Upper lobe of left lung (tissue), 6 donors: ENCODE results near the gene TRIM51. TPM values are rescaled to one million over a fixed set of nuclear protein-coding genes. Genes with fewer than 3 reads are reported as not detected.

ENCODE experiments used
- ATAC-seq, 2 donors: fragments of 200-7000 bp; cut with Tn5 transposase; one replicate each; pipeline ENCODE4 v1.9.1; 2022; ENCODE audit warnings: mild to moderate bottlenecking in 2 of 2, moderate library complexity in 2 of 2; ENCODE audit not compliant: low FRiP score in 2 of 2
- DNase-seq, 2 donors: peaks; one replicate each; pipeline ENCODE4 v3.0.0-alpha.2; 2019 to 2020
- H3K27ac ChIP-seq, 4 donors: fragments of 200-600 bp; sonication (generic); one replicate each; pipeline ENCODE4 v1.5.1; 2016 to 2019
- H3K27me3 ChIP-seq, 4 donors: fragments of 200-600 bp; sonication (generic); one replicate each; pipeline ENCODE4 v1.5.1; 2017 to 2019
- H3K36me3 ChIP-seq, 4 donors: fragments of 200-600 bp; sonication (generic); one replicate each; pipeline ENCODE4 v1.5.1; 2016 to 2019
- H3K4me1 ChIP-seq, 4 donors: fragments of 200-600 bp; sonication (generic); one replicate each; pipeline ENCODE4 v1.5.1; 2018 to 2019
- H3K4me3 ChIP-seq, 4 donors: fragments of 200-600 bp; sonication (generic); one replicate each; pipeline ENCODE4 v1.5.1; 2017 to 2019; ENCODE audit warnings: mild to moderate bottlenecking in 2 of 4, moderate library complexity in 1 of 4
- H3K9me3 ChIP-seq, 4 donors: fragments of 200-600 bp; sonication (generic); one replicate each; pipeline ENCODE4 v1.5.1; 2018 to 2019
- EP300 ChIP-seq, 4 donors: sonication (generic); formaldehyde crosslinking; IDR thresholded peaks; one replicate each; pipeline ENCODE4 v1.5.1; 2017; ENCODE audit warnings: antibody characterized with exemption in 4 of 4, control low read depth in 2 of 4
- POLR2A ChIP-seq, 4 donors: fragments of 450-650 bp; IDR thresholded peaks; one replicate each; pipeline ENCODE4 v1.5.1; 2016 to 2017; ENCODE audit warnings: antibody characterized with exemption in 4 of 4, mild to moderate bottlenecking in 2 of 4
- POLR2AphosphoS5 ChIP-seq, 2 donors: sonication (generic); formaldehyde crosslinking; IDR thresholded peaks; one replicate each; pipeline ENCODE4 v1.5.1; 2017; ENCODE audit warnings: antibody characterized with exemption in 2 of 2
- WGBS, 2 donors: methylation state at CpG; one replicate each; pipeline ENCODE4 v1.1.5; 2017 to 2018; 5-methylcytosine and 5-hydroxymethylcytosine counted together
- small RNA-seq, 4 donors: library from RNA; depleted of rRNA; stranded (forward); fragments of <200 nt; gene quantifications; one replicate each; pipeline ENCODE3, GENCODE V24; 2016
- total RNA-seq, 6 donors: library from RNA; depleted of rRNA in 4 of 6; stranded (reverse); fragments of >200 nt in 4 of 6; gene quantifications; one replicate each; pipeline versions ENCODE4 v1.1.0 to v1.2.1, GENCODE V29; 2016 to 2021
- TF ChIP-seq, protein P1 (sequence below), 6 experiments: fragments of 450-650 bp in 4 of 6; fragments of 200-600 bp in 2 of 6; sonication (generic) in 2 of 6; IDR thresholded peaks; one replicate each; pipeline ENCODE4 v1.5.1; 2016 to 2019; ENCODE audit warnings: antibody characterized with exemption in 6 of 6
- donor health status: DM: no; HTN: no; CAD: no; lungs with moderate emphysema.
- donor health status: DM: no; HTN: yes; CAD: no; lungs with severe emphysema.

The TRIM51 gene
- total RNA-seq, 6 donors from 2014 or later, result not detected

DNA sequence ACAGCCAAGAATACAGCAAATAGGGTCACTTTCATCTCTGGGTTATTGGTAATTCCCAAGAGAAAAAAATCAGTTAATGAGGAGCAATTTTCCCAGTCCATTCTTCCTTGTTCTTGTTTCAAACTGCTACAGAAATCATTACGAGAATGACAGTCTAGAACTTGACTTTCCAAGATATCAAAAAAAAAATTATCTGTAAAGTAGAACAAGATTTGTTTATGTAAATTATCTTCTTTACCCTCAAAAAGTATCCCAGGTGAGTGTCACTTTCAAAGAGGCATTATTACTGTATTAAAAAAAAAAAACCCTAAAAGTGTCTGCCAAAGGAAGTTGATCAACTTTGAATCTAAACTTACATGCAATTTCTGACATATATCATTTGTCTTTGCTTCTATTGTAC lies 31.4 kb downstream of the TRIM51 start, which contains the start of gene OR5W2:
Gene OR5W2 (minus strand): TSS at position 101 of the 400 bp plus-strand sequence. CDS start 0 bp downstream, at position 101.
- Histone ChIP-seq H3K27ac (no peak within 1 kb of the TSS), H3K4me3 (no peak within 1 kb of the TSS), H3K4me1 (no peaks in the 10 kb centered on the region), H3K27me3 (no peaks in the 10 kb centered on the region), H3K36me3 (no peaks in the 10 kb centered on the region), H3K9me3 (no peaks in the 10 kb centered on the region)
- no peak for TF ChIP-seq EP300 (IDR thresholded peaks at IDR 0.05)
- no peak for DNase-seq
- ATAC-seq, result no peak
- WGBS, 2 donors, result 67 to 71% methylated on average over 1 of the region's 1 CpG

DNA sequence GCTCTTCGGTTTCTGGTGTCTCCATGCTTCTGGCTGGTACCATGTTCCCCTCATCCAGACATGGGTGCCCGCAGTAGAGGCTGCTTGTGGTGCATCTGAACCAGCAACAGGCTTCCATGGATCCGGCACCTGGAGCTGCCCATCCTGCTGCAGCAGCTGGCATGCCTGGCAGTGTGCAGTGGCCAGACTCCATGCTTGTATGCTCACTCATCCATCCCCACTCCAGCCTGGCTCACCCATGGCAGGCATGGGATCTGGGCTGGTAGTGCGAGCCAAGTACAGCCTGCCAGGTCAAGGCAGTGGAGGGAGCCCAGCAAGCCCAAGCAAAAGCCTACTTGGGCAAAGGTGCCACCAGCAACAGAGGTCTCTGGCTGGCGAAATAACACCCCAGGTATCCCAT lies 37.4 kb downstream of the TRIM51 start:
- Histone ChIP-seq H3K4me1 (no peaks in the 10 kb centered on the region), H3K9me3 (peaks cover 0 to 4% (median 0%) of the 10 kb centered on the region in 4 donors), H3K36me3 (no peaks in the 10 kb centered on the region), H3K4me3 (no peak overlapping the region), H3K27ac (no peak overlapping the region), H3K27me3 (no peaks in the 10 kb centered on the region)
- no peak for ATAC-seq
- 66 to 81% methylated on average over 2 to 3 of the region's 5 CpGs for WGBS, 2 donors
- DNase-seq, result peak in 1 of 2 donors; percentile 16
- TF ChIP-seq POLR2AphosphoS5 (IDR thresholded peaks at IDR 0.05) (no peak), EP300 (IDR thresholded peaks at IDR 0.05) (no peak), POLR2A (IDR thresholded peaks at IDR 0.05) (no peak)
- TF ChIP-seq, protein P1, sequence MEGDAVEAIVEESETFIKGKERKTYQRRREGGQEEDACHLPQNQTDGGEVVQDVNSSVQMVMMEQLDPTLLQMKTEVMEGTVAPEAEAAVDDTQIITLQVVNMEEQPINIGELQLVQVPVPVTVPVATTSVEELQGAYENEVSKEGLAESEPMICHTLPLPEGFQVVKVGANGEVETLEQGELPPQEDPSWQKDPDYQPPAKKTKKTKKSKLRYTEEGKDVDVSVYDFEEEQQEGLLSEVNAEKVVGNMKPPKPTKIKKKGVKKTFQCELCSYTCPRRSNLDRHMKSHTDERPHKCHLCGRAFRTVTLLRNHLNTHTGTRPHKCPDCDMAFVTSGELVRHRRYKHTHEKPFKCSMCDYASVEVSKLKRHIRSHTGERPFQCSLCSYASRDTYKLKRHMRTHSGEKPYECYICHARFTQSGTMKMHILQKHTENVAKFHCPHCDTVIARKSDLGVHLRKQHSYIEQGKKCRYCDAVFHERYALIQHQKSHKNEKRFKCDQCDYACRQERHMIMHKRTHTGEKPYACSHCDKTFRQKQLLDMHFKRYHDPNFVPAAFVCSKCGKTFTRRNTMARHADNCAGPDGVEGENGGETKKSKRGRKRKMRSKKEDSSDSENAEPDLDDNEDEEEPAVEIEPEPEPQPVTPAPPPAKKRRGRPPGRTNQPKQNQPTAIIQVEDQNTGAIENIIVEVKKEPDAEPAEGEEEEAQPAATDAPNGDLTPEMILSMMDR (IDR thresholded peaks at IDR 0.05), result no peak

GRCh38 chr11:55936300-55936699 lies 53.2 kb downstream of the TRIM51 start, which contains the start of gene OR5I1:
OR5I1 (minus strand) TSS chr11:55936400; CDS start chr11:55936400, 0 bp downstream.
- Histone ChIP-seq H3K36me3 (no peaks in the 10 kb centered on the region), H3K9me3 (no peaks in the 10 kb centered on the region), H3K27me3 (no peaks in the 10 kb centered on the region), H3K27ac (no peak within 1 kb of the TSS), H3K4me3 (no peak within 1 kb of the TSS), H3K4me1 (no peaks in the 10 kb centered on the region)
- 58 to 73% methylated on average over 2 of the region's 2 CpGs for WGBS, 2 donors
- no peak for ATAC-seq
- no peak for TF ChIP-seq POLR2AphosphoS5 (IDR thresholded peaks at IDR 0.05)
- DNase-seq, result no peak

Small RNA genes within 50 kb of the gene (small RNA-seq; reads per million reads assigned to genes)
- 0 reads per million in 4 donors for gene AC036111.3

Other genes starting within 250 kb of the TRIM51 start
- gene OR4P4, start 248.2 kb upstream of the TRIM51 start, total RNA-seq, result not detected
- gene OR4S2, start 235.0 kb upstream of the TRIM51 start, total RNA-seq, result not detected
- gene OR4C6, start 221.1 kb upstream of the TRIM51 start, total RNA-seq, result not detected
- gene OR5D13, start 109.9 kb upstream of the TRIM51 start, total RNA-seq, result not detected
- gene OR5D14, start 87.7 kb upstream of the TRIM51 start, total RNA-seq, result not detected
- not detected for gene OR5L1, start 71.9 kb upstream of the TRIM51 start, total RNA-seq
- gene OR5D18, start 63.7 kb upstream of the TRIM51 start, total RNA-seq, result not detected
- not detected for gene OR5L2, start 56.1 kb upstream of the TRIM51 start, total RNA-seq
- not detected for gene OR5D16, start 44.5 kb upstream of the TRIM51 start, total RNA-seq
- gene OR5W2, start 31.3 kb downstream of the TRIM51 start, total RNA-seq, result not detected
- gene OR5I1, start 53.1 kb downstream of the TRIM51 start, total RNA-seq, result not detected
- not detected for gene OR10AG1, start 86.6 kb downstream of the TRIM51 start, total RNA-seq
- gene OR5F1, start 111.3 kb downstream of the TRIM51 start, total RNA-seq, result not detected
- not detected for gene OR5AS1, start 144.4 kb downstream of the TRIM51 start, total RNA-seq
- not detected for gene OR8I2, start 210.0 kb downstream of the TRIM51 start, total RNA-seq
- not detected for gene OR8H2, start 220.4 kb downstream of the TRIM51 start, total RNA-seq
- not detected for gene OR8H3, start 239.1 kb downstream of the TRIM51 start, total RNA-seq